WERI-Rb-1 (cell line): ENCODE measurements around the gene RPEL1.
A peak's percentile ranks its signal among the peaks of the same experiment; 100 is the strongest.
"Not testable (repeated sequence)": the region's sequence is repeated elsewhere in the genome, so short reads cannot be mapped to it uniquely, and the experiment has no call there.

Experiments
- DNase-seq: peaks from one replicate; pipeline ENCODE4 v3.0.0-alpha.2; 2020
- H3K27ac ChIP-seq: fragments of 250-450 bp; sonication (Bioruptor Pico); 2 replicates; pipeline ENCODE4 v1.5.1; 2020; ENCODE audit warnings: mild to moderate bottlenecking, moderate library complexity
- H3K27me3 ChIP-seq: fragments of 250-450 bp; sonication (Bioruptor Pico); 2 replicates; pipeline ENCODE4 v1.5.1; 2021; ENCODE audit warnings: mild to moderate bottlenecking, low read depth, moderate library complexity; ENCODE audit not compliant: insufficient read depth, severe bottlenecking
- H3K36me3 ChIP-seq: fragments of 250-450 bp; sonication (Bioruptor Pico); 2 replicates; pipeline ENCODE4 v1.5.1; 2020; ENCODE audit warnings: mild to moderate bottlenecking, moderate library complexity
- H3K4me3 ChIP-seq: 2 replicates; pipeline ENCODE4 v1.5.1; 2011; ENCODE audit warnings: low read depth, mild to moderate bottlenecking, control low read depth, low read length
- H3K9me3 ChIP-seq: fragments of 250-450 bp; sonication (Bioruptor Pico); 2 replicates; pipeline ENCODE4 v1.5.1; 2021; ENCODE audit warnings: mild to moderate bottlenecking, moderate library complexity; ENCODE audit not compliant: severe bottlenecking
- CTCF ChIP-seq: IDR thresholded peaks from 2 replicates; pipeline ENCODE4 v1.5.1; 2011; ENCODE audit warnings: low read depth, mild to moderate bottlenecking, control low read depth, inconsistent platforms, low read length

RPEL1 gene

DNA sequence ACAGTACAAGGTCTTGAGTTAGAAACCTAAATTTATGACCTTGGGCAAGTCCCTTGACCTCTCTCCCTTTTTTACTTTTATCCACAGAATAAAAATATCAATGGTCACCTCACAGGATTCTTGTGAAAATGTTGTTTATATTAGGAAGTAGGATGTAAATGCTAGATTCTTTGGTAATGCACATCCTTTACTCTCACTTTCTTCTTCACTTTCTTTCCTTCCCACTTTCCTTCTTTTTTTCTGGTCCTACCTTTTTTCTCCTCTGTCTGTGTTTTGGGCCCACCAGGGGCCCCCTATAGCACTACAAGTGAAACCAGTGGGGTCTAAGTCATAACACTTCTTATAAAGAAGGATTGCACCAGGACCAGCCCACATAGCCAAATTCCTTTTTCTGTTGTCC lies 12.1 kb downstream of the RPEL1 start:
- no peak overlapping the region for H3K27ac ChIP-seq
- no peak for DNase-seq
- no peak overlapping the region for H3K4me3 ChIP-seq
- no peak for TF ChIP-seq CTCF
- H3K9me3 ChIP-seq, result peaks cover 12% of the 10 kb centered on the region
- no peaks in the 10 kb centered on the region for H3K36me3 ChIP-seq
- H3K27me3 ChIP-seq, result no peaks in the 10 kb centered on the region

GRCh38 chr10:103258928-103259327 lies 13.2 kb downstream of the RPEL1 start:
- H3K4me3 ChIP-seq, H3K27me3 ChIP-seq, H3K27ac ChIP-seq, H3K36me3 ChIP-seq, DNase-seq: not testable (repeated sequence)
- H3K9me3 ChIP-seq, result peaks cover 12% of the 10 kb centered on the region

DNA sequence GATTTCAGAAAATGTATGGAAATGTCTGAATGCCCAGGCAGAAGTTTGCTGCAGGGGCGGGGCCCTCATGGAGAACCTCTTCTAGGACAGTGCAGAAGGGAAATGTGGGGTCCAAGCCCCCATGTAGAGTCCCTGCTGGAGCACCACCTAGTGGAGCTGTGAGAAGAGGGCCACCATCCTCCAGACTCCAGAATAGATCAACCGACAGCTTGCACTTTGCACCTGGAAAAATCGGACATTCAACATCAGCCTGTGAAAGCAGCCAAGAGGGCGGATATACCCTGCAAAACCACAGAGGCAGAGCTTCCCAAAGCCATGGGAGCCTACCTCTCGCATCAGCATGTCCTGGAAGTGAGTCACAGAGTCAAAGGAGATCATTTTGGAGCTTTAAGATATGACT lies 14.3 kb downstream of the RPEL1 start:
- Histone ChIP-seq H3K4me3 (no peak overlapping the region), H3K36me3 (no peaks in the 10 kb centered on the region), H3K9me3 (peaks cover 12% of the 10 kb centered on the region), H3K27ac (no peak overlapping the region), H3K27me3 (no peaks in the 10 kb centered on the region)
- no peak for TF ChIP-seq CTCF
- no peak for DNase-seq

DNA sequence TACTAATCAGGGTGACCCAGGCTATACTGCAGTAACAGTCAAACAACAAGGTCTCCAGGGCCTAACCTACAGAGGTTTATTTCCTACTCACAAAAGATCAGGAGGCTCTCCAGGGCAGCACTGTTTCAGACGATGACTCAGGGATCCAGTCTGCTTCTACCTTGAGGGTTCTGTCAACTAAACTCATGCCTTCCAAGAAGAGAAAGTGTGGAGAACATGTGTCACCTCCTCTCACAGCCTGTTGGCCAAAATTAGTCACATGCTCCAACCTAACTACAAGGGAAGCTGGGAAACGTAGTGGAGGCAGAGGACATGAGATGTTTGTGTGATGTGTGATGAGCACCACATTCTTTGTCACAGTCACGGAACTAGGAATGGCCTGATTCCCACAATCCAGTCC lies 16.5 kb downstream of the RPEL1 start:
- Histone ChIP-seq H3K27ac (no peak overlapping the region), H3K9me3 (peaks cover 12% of the 10 kb centered on the region), H3K36me3 (no peaks in the 10 kb centered on the region), H3K4me3 (no peak overlapping the region), H3K27me3 (no peaks in the 10 kb centered on the region)
- no peak for DNase-seq
- TF ChIP-seq CTCF, result no peak

DNA sequence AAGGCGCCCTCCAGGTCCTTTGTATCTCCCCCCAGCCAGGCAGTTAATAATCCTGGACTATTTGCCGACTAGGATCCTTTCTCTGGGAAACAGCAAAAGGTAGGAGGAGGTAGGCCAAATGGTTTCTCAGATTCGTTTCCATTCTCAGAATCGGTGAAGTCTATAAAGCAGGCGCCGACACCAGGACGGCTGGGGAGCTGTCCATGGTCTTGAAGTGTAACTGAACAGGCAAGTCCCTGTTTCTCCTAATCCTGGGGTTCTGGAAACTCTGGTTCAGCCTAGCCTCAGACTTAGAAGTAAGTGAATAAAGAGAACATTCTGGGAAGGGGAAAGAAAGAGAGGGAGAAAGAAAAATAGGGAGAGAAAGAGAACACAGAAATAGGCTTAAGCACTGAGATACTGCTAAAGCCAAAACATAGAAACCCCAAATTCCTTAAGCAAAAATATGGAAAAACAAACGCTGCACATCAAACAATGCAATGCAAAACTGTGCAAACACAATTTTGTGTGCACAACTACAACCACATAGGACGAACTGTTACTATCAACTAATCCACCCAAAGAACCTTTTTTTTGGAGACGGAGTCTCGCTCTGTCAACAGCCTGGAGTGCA lies 20.1 kb downstream of the RPEL1 start:
- H3K36me3 ChIP-seq, result no peaks in the 10 kb centered on the region
- H3K27ac ChIP-seq, result peak overlapping the region; percentile 14; the same call in 1 of the 2 replicates
- TF ChIP-seq CTCF, result no peak
- H3K4me3 ChIP-seq, result no peak overlapping the region
- no peak for DNase-seq
- no peaks in the 10 kb centered on the region for H3K27me3 ChIP-seq
- peaks cover 1% of the 10 kb centered on the region for H3K9me3 ChIP-seq

DNA sequence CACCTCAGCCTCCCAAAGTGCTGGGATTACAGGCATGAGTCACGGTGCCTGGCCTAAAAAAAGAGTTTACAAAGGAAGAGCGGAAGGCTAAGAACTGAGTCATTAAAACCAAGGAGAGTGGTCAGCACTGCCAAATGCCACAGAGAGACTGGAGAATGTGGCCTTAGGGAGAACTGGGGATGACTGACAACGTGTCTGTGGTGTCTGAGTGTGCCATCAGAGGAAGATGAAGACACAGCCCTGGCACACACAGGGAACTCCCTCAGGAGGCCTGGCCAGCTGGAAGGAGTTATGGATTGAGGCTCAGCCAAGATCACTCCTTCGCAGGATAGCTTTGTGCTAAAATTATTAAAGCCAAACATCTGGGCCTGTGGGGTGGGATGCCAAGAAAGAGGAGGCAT lies 27.4 kb downstream of the RPEL1 start:
- no peaks in the 10 kb centered on the region for H3K9me3 ChIP-seq
- no peak overlapping the region for H3K27ac ChIP-seq
- no peak overlapping the region for H3K4me3 ChIP-seq
- no peaks in the 10 kb centered on the region for H3K27me3 ChIP-seq
- TF ChIP-seq CTCF, result no peak
- no peak for DNase-seq
- no peaks in the 10 kb centered on the region for H3K36me3 ChIP-seq
